HCT116 (cell line): ENCODE data around the gene PBLD. TPM values are rescaled to one million over a fixed set of nuclear protein-coding genes. Genes with fewer than 3 reads are reported as not detected.

Experiments used
- ATAC-seq: fragments of 200-7000 bp; cut with Tn5 transposase; 2 replicates; pipeline ENCODE4 v1.9.1; 2020; ENCODE audit warnings: mild to moderate bottlenecking, moderate library complexity
- BruUV-seq: library from RNA; stranded (reverse); fragments of 400-500 nt; replicated peaks from 2 replicates; lab custom pipeline; 2021; lab: Mats Ljungman, UMichigan
- CTCF ChIA-PET: fragments of 300-600 bp; sonication (Branson Sonifier 250); formaldehyde crosslinking; loops from one replicate; lab custom pipeline; 2021; ENCODE audit warnings: antibody characterized with exemption; lab: Charles Lee
- POLR2A ChIA-PET: fragments of 300-600, 350-600 bp; sonication (Branson Sonifier 250); formaldehyde crosslinking; loops from one replicate; lab custom pipeline; 2021; ENCODE audit warnings: antibody characterized with exemption; lab: Charles Lee
- RAD21 ChIA-PET, 2 experiments: fragments of 300-600 bp; sonication (Branson Sonifier 250); formaldehyde crosslinking; loops; one replicate each; lab custom pipeline; 2023; ENCODE audit warnings: low total read pairs in 2 of 2; ENCODE audit not compliant: uncharacterized antibody in 2 of 2, unreplicated experiment in 2 of 2, low non-redundant PET in 1 of 2; lab: Charles Lee
- DNase-seq: peaks from one replicate; pipeline ENCODE4 v3.0.0-alpha.2; 2010; ENCODE audit warnings: low read depth, low spot score
- H2AFZ ChIP-seq: fragments of 200-600 bp; shearing (Covaris generic), sonication (generic); 2 replicates; pipeline ENCODE4 v1.6.1; 2017; ENCODE audit warnings: low read depth, mixed run types, mixed read lengths, antibody characterized with exemption, low read length; ENCODE audit not compliant: poor library complexity, severe bottlenecking
- H3K27ac ChIP-seq: 2 replicates; pipeline ENCODE4 v1.5.1; 2012; ENCODE audit warnings: low read depth, low read length
- H3K27me3 ChIP-seq: fragments of 200-600 bp; sonication (generic); 2 replicates; pipeline ENCODE4 v1.6.1; 2016; ENCODE audit warnings: mixed run types, low read length, mixed read lengths; ENCODE audit not compliant: insufficient read depth
- H3K36me3 ChIP-seq, 2 experiments: fragments of 200-500 bp in 1 of 2; fragments of 200-600 bp in 1 of 2; sonication (Bioruptor generic) in 1 of 2; sonication (generic) in 1 of 2; 2 replicates each; pipeline versions ENCODE4 v1.5.1 to v1.6.1; 2014 to 2016; ENCODE audit warnings: low read length in 2 of 2, inconsistent platforms in 1 of 2, mixed read lengths in 1 of 2, mixed run types in 1 of 2; ENCODE audit not compliant: insufficient read depth in 2 of 2, control insufficient read depth in 1 of 2
- H3K4me1 ChIP-seq, 2 experiments: fragments of 200-600 bp in 1 of 2; sonication (generic) in 1 of 2; 2 replicates each; pipeline versions ENCODE4 v1.5.1 to v1.6.1; 2012 to 2017; ENCODE audit warnings: low read length in 2 of 2, inconsistent platforms in 1 of 2, mild to moderate bottlenecking in 1 of 2, mixed read lengths in 1 of 2, mixed run types in 1 of 2, moderate library complexity in 1 of 2; ENCODE audit not compliant: insufficient read depth in 2 of 2, control insufficient read depth in 1 of 2
- H3K4me2 ChIP-seq: fragments of 200-600 bp; sonication (generic); 2 replicates; pipeline ENCODE4 v1.6.1; 2017; ENCODE audit warnings: mixed run types, low read length, mixed read lengths
- H3K4me3 ChIP-seq, 2 experiments: fragments of 200-600 bp in 1 of 2; sonication (generic) in 1 of 2; replicated peaks in 1 of 2; 2 replicates each; pipeline ENCODE4 v1.5.1; 2011 to 2016; ENCODE audit warnings: low read length in 2 of 2, control low read depth in 1 of 2, low read depth in 1 of 2, mild to moderate bottlenecking in 1 of 2, mixed read lengths in 1 of 2, mixed run types in 1 of 2
- H3K79me2 ChIP-seq: fragments of 200-600 bp; sonication (generic); 2 replicates; pipeline ENCODE4 v1.6.1; 2017; ENCODE audit warnings: mild to moderate bottlenecking, mixed run types, low read length, moderate library complexity, mixed read lengths; ENCODE audit not compliant: insufficient read depth
- H3K9ac ChIP-seq: fragments of 200-600 bp; sonication (generic); 2 replicates; pipeline ENCODE4 v1.6.1; 2016; ENCODE audit warnings: low read length, mixed read lengths
- H3K9me2 ChIP-seq: fragments of 200-600 bp; sonication (generic), shearing (Covaris generic); 2 replicates; pipeline ENCODE4 v1.6.1; 2017; ENCODE audit warnings: mixed run types, mild to moderate bottlenecking, moderate library complexity; ENCODE audit not compliant: insufficient read depth
- H3K9me3 ChIP-seq, 2 experiments: fragments of 200-500 bp in 1 of 2; fragments of 200-600 bp in 1 of 2; sonication (Bioruptor generic) in 1 of 2; sonication (generic) in 1 of 2; 2 replicates each; pipeline ENCODE4 v1.6.1; 2014 to 2017; ENCODE audit warnings: low read length in 2 of 2, mixed read lengths in 2 of 2, inconsistent platforms in 1 of 2, low read depth in 1 of 2, mild to moderate bottlenecking in 1 of 2, mixed run types in 1 of 2, moderate library complexity in 1 of 2; ENCODE audit not compliant: control insufficient read depth in 1 of 2, insufficient read depth in 1 of 2
- H4K20me1 ChIP-seq: fragments of 200-600 bp; sonication (generic), shearing (Covaris generic); 2 replicates; pipeline ENCODE4 v1.6.1; 2017; ENCODE audit warnings: mixed run types, mild to moderate bottlenecking, moderate library complexity; ENCODE audit not compliant: insufficient read depth
- ATF3 ChIP-seq: IDR thresholded peaks from 2 replicates; pipeline ENCODE4 v1.6.1; 2012
- CBX3 ChIP-seq: IDR thresholded peaks from 2 replicates; pipeline ENCODE4 v1.6.1; 2012; ENCODE audit warnings: low read depth
- CTCF ChIP-seq, 3 experiments: fragments of 200-600 bp in 1 of 3; sonication (generic) in 1 of 3; IDR thresholded peaks in 2 of 3; conservative IDR thresholded peaks in 1 of 3; 2 replicates each; pipeline ENCODE4 v1.5.1; 2012 to 2017; ENCODE audit warnings: low read depth in 2 of 3, low read length in 2 of 3, antibody characterized with exemption in 1 of 3, borderline replicate concordance in 1 of 3, control low read depth in 1 of 3, mild to moderate bottlenecking in 1 of 3, mixed read lengths in 1 of 3, mixed run types in 1 of 3, moderate library complexity in 1 of 3; ENCODE audit not compliant: insufficient read depth in 1 of 3
- EGR1 ChIP-seq: IDR thresholded peaks from 2 replicates; pipeline ENCODE4 v1.6.1; 2012; ENCODE audit warnings: low read depth
- ELF1 ChIP-seq: IDR thresholded peaks from 2 replicates; pipeline ENCODE4 v1.6.1; 2012; ENCODE audit warnings: low read depth, borderline replicate concordance
- FOSL1 ChIP-seq: IDR thresholded peaks from 2 replicates; pipeline ENCODE4 v1.6.1; 2012; ENCODE audit warnings: low read depth
- JUND ChIP-seq: IDR thresholded peaks from 2 replicates; pipeline ENCODE4 v1.6.1; 2012
- MAX ChIP-seq: IDR thresholded peaks from 2 replicates; pipeline ENCODE4 v1.6.1; 2012
- POLR2A ChIP-seq: IDR thresholded peaks from 2 replicates; pipeline ENCODE4 v1.7.0; 2011; ENCODE audit warnings: borderline replicate concordance; ENCODE audit not compliant: insufficient read depth, insufficient read length; ENCODE audit errors: extremely low read depth
- POLR2AphosphoS5 ChIP-seq: IDR thresholded peaks from 2 replicates; pipeline ENCODE4 v1.6.1; 2011; ENCODE audit warnings: mild to moderate bottlenecking, low read depth, low read length, moderate library complexity
- SIN3A ChIP-seq: IDR thresholded peaks from 2 replicates; pipeline ENCODE4 v1.6.1; 2012; ENCODE audit warnings: low read depth
- SP1 ChIP-seq: IDR thresholded peaks from 2 replicates; pipeline ENCODE4 v1.6.1; 2012; ENCODE audit warnings: low read depth
- TCF7L2 ChIP-seq: IDR thresholded peaks from 2 replicates; pipeline ENCODE4 v1.7.0; 2011; ENCODE audit warnings: borderline replicate concordance, inconsistent platforms; ENCODE audit not compliant: insufficient read depth, insufficient read length; ENCODE audit errors: extremely low read depth
- YY1 ChIP-seq: IDR thresholded peaks from 2 replicates; pipeline ENCODE4 v1.6.1; 2011; ENCODE audit warnings: low read length, low read depth, moderate library complexity, mild to moderate bottlenecking; ENCODE audit not compliant: insufficient replicate concordance; ENCODE audit errors: extremely low read depth
- ZFX ChIP-seq: fragments of 450-650 bp; IDR thresholded peaks from 2 replicates; pipeline ENCODE4 v1.6.1; 2017
- intact Hi-C: fragments of 100-400 bp; cut with micrococcal nuclease; formaldehyde crosslinking; loops from 2 replicates; pipeline ENCODE4 v1.10.0; 2022
- total RNA-seq: library from RNA; stranded (reverse); gene quantifications from one replicate; pipeline ENCODE4 v1.2.1, GENCODE V29; 2021; ENCODE audit not compliant: unreplicated experiment

The PBLD gene
- total RNA-seq, 1 experiment from 2014 or later: 2.2 TPM

- intact Hi-C loops: loop anchor here (10.0 kb wide), 1 partner anchor 478 kb away; no protein-coding TSS in a partner anchor
- TF ChIP-seq JUND (0 out of 2 replicates have a peak, but pooled peaks have one; percentile 1), TCF7L2 (no peak)
- TF ChIP-seq, all 23 proteins: peak for 1
- POLR2A ChIA-PET: interaction anchor here (0.7 to 1.4 kb wide), 3 partner anchors 14 to 863 kb away, joined by 3 to 5 read pairs (median 5); no protein-coding TSS in a partner anchor
- Histone ChIP-seq H3K79me2 (peaks cover 62% of the 10 kb centered on the region), H4K20me1 (peaks cover 51% of the 10 kb centered on the region; the same call in 1 of the 2 replicates), H3K9me3 (no peaks in the 10 kb centered on the region), H3K27ac (peak overlapping the region; percentile 85), H3K4me2 (peak overlapping the region; percentile 94), H3K36me3 (peaks cover 8 to 17% of the 10 kb centered on the region in 2 experiments; a peak in 3 of 4 replicates), H3K9ac (peak overlapping the region; percentile 96), H3K4me3 (peak overlapping the region; percentile 89 to 90), H3K4me1 (peaks cover 38 to 40% of the 10 kb centered on the region in 2 experiments), H2AFZ (no peak overlapping the region), H3K9me2 (no peaks in the 10 kb centered on the region), H3K27me3 (no peaks in the 10 kb centered on the region)
- CTCF ChIA-PET: no interaction called here
- BruUV-seq: no TSS peak
- RAD21 ChIA-PET: no interaction called here
- no peak for ATAC-seq
- no peak for DNase-seq
These were observed 299 bp upstream of the PBLD start for GRCh38 chr10:68333058-68333395.

- ChIA-PET RAD21 (interaction anchor here (0.7 kb wide), 2 partner anchors 119 to 476 kb away, joined by 3 to 4 read pairs; no protein-coding TSS in a partner anchor), CTCF (interaction anchor here (1.4 kb wide), 1 partner anchor 476 kb away, joined by 3 read pairs; no protein-coding TSS in a partner anchor), POLR2A (interaction anchor here (0.7 to 1.8 kb wide), 8 partner anchors 9 to 543 kb away, joined by 3 to 11 read pairs (median 6); no protein-coding TSS in a partner anchor)
- H3K27me3 ChIP-seq: no peaks in the 10 kb centered on the region
- DNase-seq: peak; percentile 92
- H3K4me2 ChIP-seq: peak within 1 kb of the TSS; percentile 94
- H3K27ac ChIP-seq: peak within 1 kb of the TSS; percentile 85
- peaks cover 3 to 12% of the 10 kb centered on the region in 2 experiments; a peak in 2 of 4 replicates for H3K36me3 ChIP-seq
- no peak within 1 kb of the TSS for H2AFZ ChIP-seq
- peak; percentile 83 for ATAC-seq
- H3K4me1 ChIP-seq: peaks cover 41 to 48% of the 10 kb centered on the region in 2 experiments
- H3K4me3 ChIP-seq: peak within 1 kb of the TSS; percentile 89 to 90
- H3K79me2 ChIP-seq: peaks cover 48% of the 10 kb centered on the region
- intact Hi-C loops: loop anchor here (10.0 kb wide), 1 partner anchor 477 kb away; no protein-coding TSS in a partner anchor
- BruUV-seq: TSS peak; percentile 88
- H3K9me3 ChIP-seq: no peaks in the 10 kb centered on the region
- H4K20me1 ChIP-seq: peaks cover 38% of the 10 kb centered on the region; the same call in 1 of the 2 replicates
- no peaks in the 10 kb centered on the region for H3K9me2 ChIP-seq
- H3K9ac ChIP-seq: peak within 1 kb of the TSS; percentile 96
- no peak for TF ChIP-seq CTCF (IDR thresholded peaks at IDR 0.05 in 2 of 3, conservative IDR thresholded peaks at IDR 0.05 in 1 of 3; ENCODE audit: borderline replicate concordance in 1 of 3, insufficient read depth in 1 of 3, low read depth in 2 of 3, low read length in 2 of 3)
- peak; percentile 96 for TF ChIP-seq MAX
- peak; percentile 99 for TF ChIP-seq POLR2AphosphoS5
- TF ChIP-seq YY1: peak; percentile 83
- no peak for TF ChIP-seq ELF1
- peak; percentile 79 for TF ChIP-seq SP1
- TF ChIP-seq SIN3A: peak; percentile 95
- TF ChIP-seq JUND: 0 out of 2 replicates have a peak, but pooled peaks have one; percentile 6
- TF ChIP-seq CBX3: peak; percentile 60; the same call in 1 of the 2 replicates
- TF ChIP-seq FOSL1: no peak
- TF ChIP-seq TCF7L2: peak; percentile 32
- TF ChIP-seq ATF3: no peak
- peak; percentile 19; the same call in 1 of the 2 replicates for TF ChIP-seq ZFX
- TF ChIP-seq POLR2A: peak; percentile 97
- TF ChIP-seq EGR1: peak; percentile 80
These were observed 1.1 kb downstream of the PBLD start, which contains the start of gene HNRNPH3 for GRCh38 chr10:68331455-68332258. HNRNPH3 (plus strand) TSS chr10:68332064; CDS start chr10:68337222, 5,158 bp downstream.
